C4-2B (cell line): ENCODE data around the gene GPATCH4.

Experiments used
- H3K27ac ChIP-seq: fragments of 450-650 bp; 2 replicates; pipeline ENCODE4 v1.5.1; 2017
- ZFX ChIP-seq: fragments of 450-650 bp; IDR thresholded peaks from 2 replicates; pipeline ENCODE4 v1.6.1; 2017
- TF ChIP-seq, protein P1 (sequence below): fragments of 450-650 bp; conservative IDR thresholded peaks from 2 replicates; pipeline ENCODE4 v1.5.1; 2017; ENCODE audit warnings: mild to moderate bottlenecking

Gene GPATCH4

DNA sequence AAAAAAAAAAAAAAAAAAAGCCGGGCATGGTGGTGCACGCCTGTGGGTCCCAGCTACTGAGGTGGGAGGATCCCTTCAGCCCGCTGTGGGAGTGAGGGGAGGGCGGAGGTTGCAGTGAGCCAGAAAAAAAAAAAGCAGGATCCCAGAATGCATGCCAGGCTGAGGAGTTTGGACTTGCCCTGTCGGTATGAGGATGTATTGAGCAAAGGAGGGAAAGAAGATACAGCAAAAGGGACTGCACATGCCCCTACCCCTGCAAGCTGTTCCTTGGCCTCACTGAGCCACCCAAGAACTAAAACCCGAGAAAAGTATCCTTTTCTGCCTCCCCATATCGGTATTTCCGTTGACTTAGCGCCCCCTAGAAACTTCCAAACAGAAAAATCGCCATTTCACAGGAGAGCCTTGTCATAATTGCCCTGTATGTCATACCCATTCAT is 1.3 kb upstream of the GPATCH4 start:
- H3K27ac ChIP-seq: no peak overlapping the region
- TF ChIP-seq, protein P1, sequence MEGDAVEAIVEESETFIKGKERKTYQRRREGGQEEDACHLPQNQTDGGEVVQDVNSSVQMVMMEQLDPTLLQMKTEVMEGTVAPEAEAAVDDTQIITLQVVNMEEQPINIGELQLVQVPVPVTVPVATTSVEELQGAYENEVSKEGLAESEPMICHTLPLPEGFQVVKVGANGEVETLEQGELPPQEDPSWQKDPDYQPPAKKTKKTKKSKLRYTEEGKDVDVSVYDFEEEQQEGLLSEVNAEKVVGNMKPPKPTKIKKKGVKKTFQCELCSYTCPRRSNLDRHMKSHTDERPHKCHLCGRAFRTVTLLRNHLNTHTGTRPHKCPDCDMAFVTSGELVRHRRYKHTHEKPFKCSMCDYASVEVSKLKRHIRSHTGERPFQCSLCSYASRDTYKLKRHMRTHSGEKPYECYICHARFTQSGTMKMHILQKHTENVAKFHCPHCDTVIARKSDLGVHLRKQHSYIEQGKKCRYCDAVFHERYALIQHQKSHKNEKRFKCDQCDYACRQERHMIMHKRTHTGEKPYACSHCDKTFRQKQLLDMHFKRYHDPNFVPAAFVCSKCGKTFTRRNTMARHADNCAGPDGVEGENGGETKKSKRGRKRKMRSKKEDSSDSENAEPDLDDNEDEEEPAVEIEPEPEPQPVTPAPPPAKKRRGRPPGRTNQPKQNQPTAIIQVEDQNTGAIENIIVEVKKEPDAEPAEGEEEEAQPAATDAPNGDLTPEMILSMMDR: peak; percentile 37
- no peak for TF ChIP-seq ZFX

DNA sequence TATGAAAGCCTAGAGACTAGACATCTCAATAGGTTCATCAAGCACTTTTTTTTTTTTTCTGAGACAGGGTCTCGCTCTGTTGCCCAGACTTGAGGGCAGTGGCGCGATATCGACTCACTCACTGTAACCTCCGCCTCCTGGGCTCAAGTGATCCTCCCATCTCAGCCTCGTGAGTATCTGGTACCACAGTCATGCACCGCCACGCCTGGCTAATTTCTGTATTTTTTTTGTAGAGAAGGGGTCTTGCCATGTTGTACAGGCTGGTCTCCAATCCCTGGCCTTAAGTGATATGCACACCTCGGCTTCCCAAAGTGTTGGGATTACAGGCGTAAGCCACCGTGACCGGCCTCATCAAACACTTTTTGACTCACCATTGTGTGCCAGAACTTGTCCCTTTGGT is 613 bp upstream of the GPATCH4 start:
- TF ChIP-seq, protein P1: no peak
- H3K27ac ChIP-seq: peak overlapping the region; percentile 83

DNA sequence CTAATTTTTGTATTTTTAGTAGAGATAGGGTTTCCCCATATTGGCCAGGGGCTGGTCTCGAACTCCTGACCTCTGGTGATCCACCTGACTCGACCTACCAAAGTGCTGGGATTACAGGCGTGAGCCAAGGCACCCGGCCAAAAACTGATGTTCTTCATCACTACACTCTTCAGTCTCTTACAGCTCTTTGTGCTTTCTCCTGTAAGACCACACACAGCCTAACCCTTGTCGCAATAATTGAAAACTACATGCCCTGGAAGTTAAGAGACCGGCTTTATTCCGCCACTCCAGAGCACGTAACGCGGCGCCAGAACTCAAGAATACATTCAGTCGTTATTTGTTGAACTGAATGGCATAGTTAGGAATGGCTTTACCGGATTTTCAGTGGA is 552 bp downstream of the GPATCH4 start:
- peak overlapping the region; percentile 83 for H3K27ac ChIP-seq
- TF ChIP-seq ZFX: no peak
- TF ChIP-seq, protein P1: no peak

DNA sequence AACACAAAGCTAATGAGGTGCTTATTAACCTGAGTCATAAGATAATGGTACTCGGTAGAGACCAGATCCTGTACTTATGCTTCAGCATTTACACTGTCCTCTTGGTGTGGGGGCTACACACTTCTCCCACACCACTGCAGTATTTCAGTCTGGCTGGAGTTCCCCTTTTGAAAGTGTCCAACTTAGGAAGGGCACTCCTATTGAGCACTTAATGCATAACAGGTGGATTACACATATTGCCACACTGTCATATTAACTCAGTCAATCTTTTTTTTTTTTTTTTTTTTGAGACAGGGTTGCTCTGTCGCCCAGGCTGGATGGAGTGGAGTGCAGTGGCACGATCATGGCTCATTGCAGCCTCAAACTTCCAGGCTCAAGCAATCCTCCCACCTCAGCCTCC is 1.5 kb downstream of the GPATCH4 start:
- no peak for TF ChIP-seq ZFX
- TF ChIP-seq, protein P1: no peak; the same call in 1 of the 2 replicates
- no peak overlapping the region; the same call in 1 of the 2 replicates for H3K27ac ChIP-seq

DNA sequence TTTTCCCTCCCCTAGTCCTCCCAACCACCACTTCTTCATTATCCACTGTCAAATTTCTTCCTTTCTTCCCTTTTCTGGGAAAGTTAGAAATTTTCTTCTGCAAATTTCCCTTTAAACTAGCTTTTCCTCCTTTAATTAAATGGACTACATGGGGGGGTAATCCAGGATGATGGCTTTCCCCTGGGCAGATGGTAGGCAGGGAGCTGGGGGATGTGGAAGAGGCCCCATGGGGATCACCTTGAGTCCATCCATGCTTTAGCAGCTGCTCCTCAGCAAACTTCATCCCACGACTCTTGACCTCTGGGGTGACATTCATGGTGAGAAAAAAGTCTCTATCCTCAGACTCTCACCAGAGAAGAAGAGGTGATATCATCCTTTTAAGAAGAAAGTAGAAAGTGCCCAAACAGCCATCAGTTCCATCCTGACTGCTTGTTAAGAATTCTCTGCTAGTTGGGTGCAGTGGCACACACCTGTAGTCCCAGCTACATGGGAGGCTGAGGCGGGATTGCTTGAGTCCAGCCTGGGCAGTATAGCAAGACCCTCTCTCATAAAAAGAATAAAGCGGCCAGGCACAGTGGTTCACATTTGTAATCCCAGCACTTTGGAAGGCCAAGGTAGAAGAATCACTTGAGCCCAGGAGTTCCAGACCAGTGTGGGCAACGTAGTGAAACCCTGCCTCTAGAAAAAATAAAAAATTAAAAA is 2.4 kb downstream of the GPATCH4 start:
- TF ChIP-seq ZFX: no peak
- TF ChIP-seq, protein P1: no peak
- H3K27ac ChIP-seq: no peak overlapping the region

DNA sequence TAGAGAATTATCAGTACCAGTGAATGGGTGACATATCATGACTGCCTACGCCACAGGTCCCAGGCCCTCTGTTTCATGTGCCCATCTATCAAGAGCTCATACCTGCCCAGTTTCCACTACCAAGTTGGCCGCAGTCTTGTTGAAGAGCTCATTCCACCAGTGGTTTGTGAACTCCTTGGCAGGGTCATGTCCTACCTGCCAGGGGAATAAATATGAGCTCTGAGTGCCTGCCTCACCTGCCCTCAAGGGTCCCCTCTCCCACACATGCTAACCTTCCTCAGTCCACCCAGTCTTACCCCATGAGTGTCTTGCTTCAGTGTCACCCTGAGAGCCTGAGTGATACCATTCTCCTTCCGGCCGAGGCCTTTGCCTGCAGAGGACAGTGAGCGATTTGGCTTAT is 3.2 kb downstream of the GPATCH4 start:
- H3K27ac ChIP-seq: no peak overlapping the region
- no peak for TF ChIP-seq ZFX
- TF ChIP-seq, protein P1: no peak

DNA sequence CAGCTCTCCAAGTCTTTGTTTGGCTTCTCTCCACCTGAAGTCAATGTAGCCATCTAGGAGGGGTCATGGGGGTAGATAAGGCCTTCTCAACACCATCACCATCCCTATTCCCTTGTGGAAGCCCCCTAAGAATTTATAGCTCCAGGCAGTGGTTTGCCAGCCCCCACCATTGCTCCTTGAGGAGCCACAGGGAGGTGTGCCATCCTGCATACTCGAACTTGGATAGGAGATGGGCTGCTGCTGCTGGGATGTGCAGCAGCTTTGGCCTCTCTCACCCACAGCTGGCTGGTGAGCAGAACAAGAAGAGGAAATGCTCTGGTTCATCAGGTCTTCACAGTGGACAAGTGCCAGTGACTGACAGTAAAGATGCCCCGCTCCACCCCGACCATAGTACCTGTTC is 4.9 kb downstream of the GPATCH4 start:
- no peak overlapping the region for H3K27ac ChIP-seq
- TF ChIP-seq, protein P1: no peak
- no peak for TF ChIP-seq ZFX
